Activated CD8-positive, alpha-beta memory T cell treated with anti-CD3 and anti-CD28 coated beads for 1 hour (primary cell): Measurements from ENCODE around the gene BMP7.

ENCODE experiments used
- DNase-seq, 2 donors: peaks; one replicate each; pipeline ENCODE4 v3.0.0-alpha.2; 2020; ENCODE audit warnings: low read depth in 1 of 2; ENCODE audit errors: extremely low read depth in 1 of 2

Gene BMP7

DNA sequence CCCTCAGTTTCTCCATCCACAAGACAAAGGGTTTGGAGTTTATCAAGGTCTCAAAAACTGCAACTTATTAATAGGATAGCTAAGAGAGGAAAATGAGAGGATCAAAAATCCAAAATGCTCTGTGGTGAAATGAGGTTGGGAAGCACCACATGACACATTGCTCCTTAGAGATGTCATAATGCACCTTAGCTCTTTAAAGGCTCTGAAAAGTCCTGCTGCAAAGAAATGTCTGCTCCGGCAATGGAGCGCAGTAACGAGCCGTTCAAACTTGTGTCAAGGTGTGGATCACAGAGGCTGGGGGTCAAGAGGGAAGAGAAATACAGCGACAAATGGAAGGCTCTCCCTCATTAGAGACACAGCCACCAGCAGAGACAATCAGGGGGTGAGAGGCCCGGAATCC, 53.1 kb downstream of the BMP7 start:
- no peak for DNase-seq

DNA sequence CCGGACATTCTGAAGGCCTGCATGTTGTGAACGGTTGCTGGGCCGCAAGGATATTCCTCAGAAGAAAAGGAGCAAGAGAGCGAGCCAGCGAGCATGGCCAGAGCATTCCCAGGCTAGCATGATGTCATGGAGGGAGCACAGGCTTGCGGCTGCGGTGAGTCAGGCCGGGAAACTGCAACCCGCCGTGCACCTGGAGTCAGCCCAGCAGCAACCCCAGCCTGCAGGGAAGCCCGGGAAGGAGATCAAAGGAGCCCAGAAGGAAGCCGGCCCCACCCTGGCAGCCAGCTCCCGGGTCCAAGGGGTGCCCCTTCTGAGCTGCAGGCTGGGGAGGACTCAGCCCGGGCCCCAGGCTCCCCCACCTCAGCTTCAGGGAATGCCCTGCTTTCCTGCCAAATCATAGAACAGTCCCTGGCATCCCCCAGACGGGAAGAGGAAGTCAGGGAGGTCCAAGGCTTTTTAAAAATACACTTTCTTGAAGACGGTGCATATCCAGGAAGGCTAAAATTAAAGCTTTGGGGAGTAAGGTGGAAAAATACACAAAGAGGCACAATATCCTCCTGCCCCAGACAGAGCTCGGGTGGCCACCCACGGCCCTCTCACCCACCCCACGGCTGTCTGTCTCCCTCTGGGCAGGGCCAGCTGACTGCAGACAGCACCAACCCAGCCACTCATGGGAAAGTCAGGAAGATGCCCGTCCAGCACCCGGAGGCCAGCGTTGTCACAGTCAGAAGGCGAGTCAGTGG, 53.7 kb downstream of the BMP7 start:
- DNase-seq = no peak

DNA sequence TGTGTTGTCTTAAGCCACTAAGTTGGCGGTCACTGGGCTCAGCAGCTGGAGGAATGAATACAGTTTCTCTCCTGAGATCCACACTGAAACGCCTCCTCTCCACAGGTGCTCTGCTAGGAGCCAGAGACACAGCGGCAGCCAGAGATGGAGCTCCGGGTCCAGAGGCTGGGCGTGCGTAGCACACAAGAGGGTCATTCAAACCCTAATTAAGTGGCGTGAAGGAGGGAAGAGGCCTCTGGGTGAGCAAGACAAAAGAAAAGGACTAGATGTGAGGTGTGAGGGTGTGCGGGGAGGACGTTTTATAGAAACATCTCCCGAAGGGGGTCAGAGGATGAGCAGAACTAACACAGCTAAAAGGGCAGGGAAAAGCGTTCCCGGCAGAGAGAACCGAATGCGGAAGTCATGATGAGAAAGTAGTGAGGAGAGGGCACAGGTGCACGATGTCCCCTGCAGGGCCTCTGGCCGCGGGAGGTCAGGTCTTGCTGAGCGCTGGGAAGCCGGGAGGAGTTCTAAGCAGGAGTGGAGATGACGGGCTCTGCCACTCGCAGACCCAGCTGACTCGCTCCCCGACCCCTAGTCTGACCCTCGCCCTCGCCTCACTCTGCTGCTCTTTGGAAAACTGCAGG, 54.4 kb downstream of the BMP7 start:
- no peak for DNase-seq

DNA sequence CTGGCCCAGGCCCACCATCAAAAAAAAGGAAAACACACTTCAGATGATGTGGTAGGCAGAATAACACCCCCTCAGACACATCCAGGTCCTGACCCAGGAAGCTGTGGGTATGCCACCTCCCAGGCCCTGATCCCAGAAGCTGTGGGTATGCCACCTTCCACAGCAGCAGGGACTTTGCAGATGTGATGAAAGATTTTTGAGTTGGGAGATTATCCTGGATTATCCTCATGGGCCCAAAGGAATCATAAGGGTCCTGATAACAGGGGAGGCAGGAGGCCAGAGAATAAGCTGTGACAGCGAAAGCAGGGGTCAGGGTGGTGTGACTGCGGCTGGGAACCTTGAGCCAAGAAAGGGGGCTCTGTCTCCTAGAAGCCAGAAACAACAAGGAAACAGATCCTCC, 55.0 kb downstream of the BMP7 start:
- no peak for DNase-seq

DNA sequence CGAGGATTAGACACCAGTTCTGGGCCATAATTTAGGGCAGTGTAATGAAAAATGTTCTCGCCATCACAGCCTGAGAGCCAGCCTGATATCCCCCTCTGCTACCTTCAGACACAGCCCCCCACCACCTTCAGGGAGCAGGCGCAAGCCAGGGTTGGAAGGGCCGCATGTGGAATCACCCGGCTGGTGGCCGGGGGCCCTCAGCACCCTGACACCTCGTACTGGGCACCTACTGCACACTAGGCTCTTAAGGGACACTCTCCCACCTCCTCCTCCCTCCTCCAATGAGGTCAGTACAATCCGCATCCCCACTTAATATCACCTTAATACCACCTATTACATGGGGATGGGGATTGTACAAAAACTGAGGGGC, 55.5 kb downstream of the BMP7 start:
- DNase-seq = no peak

DNA sequence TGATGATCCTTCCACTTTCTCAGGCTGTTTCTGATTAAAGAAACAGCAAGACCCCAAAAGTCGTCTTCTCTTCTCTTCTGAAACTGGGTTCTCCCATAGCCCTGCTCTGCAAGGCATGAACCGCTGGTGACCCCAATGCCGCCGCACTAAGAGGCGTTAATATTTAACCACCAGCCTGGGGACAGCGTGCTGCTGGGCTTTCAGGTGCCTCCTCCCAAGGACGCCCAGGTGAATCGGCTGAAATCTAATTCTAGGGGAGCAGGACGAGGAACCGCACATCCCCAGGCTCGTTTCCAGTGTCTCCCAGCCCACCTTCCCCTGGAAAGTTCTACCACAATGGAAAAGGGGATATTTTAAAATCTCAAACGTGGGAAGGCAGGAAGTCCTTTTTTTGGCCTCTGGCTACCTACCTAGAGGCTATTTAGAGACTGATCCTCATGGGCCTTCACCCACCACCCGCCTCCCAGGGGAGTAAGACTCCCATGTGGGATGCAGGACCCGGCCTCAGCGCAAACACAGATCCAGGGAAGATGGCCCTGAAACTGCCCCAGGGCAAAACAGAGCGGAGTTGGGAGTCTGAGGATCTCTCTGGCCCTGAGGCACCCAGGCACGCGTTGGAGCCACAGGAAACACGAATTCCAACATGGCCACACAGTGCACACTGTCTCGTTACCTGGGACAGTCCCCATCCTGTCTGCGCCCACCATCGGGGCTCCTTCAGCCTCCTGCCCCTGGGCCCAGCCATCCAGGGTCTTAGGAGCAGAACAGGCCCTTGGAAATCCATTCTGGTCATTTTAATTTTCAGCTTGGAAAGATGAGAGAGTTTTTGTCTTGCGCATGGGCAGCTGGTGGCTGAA, 56.2 kb downstream of the BMP7 start:
- DNase-seq = no peak

DNA sequence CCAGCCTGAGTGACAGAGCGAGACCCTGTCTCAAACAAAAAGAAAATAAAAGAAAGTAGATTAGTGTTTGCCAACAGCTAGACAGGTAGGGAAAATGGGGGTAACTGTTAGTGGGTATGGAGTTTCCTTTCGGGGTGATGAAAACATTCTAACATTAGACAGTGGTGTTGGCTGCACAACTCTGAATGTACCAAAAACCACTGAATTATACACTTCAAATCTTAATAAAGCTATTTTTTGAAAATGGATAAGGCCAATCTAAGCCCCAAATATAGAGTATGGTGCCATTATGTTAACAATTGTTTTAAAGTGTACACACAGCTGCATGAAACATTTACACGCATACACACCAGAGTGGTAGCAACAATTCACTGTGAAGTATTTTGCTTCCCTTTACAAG, 57.0 kb downstream of the BMP7 start:
- DNase-seq = no peak

DNA sequence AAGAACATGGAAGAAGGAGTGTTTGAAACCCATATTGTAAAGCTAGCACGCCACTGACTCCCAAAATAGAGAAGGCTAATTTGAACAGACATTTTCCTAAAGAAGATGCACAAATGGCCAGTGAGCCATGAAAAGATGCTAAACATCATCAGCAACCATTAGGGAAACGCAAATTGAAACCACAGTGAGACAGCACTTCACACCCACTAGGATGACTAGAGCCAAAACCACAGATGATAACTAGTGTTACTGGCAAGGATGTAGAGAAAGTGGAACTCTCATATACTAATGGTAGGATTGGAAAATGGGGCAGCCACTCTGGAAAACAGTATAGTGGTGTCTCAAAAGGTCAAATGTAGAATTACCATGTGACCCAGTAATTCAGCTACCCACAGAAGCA, 58.2 kb downstream of the BMP7 start:
- DNase-seq = no peak

DNA sequence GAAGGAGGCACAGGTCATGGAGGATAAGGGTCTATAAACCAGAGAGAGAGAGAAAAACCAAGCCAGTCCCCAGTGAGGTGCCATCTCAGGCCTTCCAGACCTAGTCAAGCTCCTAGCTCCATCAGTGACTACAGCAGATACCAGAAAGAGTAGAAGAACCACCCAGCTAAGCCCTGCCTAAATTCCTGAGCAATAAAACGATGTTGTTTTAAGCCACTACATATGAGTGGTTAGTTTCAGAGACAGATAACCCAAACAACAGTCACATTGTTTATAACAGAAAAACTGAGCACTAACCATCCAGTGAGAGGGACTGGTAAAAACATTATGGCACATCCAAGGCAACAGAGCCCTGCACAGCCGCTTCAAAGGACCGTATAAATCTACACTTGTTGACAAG, 59.2 kb downstream of the BMP7 start:
- no peak for DNase-seq

DNA sequence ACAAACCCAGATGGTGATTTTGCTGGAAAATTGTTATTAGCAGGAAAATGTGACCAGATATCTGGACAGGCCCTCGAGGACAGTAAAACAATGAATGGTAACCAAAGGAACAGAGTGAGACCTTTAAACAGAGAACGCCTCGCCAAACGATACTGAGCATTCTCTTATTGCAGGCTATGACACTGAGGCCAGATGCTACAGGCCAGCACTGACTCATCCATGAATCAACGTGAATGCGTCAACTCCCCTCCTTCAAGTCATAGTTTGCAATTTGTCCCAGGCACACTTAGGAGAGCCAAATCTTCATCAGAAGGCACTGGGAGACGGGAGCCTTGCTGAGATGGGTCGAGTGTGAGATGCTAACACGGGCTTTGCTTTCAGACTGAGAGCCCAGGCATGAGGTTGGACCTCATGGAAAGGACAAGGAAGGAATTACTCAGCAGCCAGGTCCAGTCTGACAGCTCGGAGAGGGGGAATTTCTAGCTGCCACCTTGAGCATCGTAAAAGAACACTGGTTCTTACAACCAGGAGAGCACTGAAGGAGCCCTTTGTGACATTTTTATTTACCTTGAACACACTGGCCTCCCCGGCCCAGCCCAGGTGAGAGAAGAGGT, 60.7 kb downstream of the BMP7 start:
- no peak for DNase-seq

DNA sequence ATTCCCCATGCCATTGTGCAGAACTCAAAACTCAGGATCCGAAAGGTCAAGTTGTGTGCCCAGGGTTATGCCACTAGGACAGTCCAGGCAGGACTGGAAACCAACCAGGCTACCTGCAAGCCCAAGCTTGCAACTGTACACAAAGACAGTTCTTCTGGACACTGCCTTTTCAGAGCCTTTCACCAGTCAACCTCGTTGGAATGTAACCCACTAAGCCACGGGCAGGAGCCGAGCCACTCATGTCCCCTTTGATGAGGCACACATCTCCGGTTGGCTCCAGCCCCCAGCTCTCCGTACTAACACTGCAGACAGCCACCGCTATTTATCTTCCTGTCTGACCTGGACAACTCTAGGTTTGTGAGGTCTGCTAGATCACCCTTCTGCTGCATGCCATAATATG, 62.5 kb downstream of the BMP7 start:
- DNase-seq = no peak

DNA sequence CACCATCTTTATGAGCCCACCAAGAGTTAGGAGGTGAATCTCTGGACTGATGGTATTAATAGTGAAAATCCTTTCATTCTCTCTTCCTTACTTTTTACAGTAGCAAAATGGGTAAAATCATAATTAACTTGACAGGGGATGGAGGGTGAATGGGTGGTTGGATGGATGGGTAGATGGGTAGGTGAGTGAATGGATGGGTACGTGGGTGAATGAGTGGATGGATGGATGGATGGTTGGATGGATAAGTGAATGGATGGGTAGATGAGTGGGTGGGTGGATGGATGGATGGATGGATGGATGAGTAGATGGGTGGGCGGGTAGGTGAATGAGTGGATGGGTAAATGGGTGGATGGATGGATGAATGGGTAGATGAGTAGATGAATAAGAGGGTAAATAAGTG, 63.2 kb downstream of the BMP7 start:
- no peak for DNase-seq

DNA sequence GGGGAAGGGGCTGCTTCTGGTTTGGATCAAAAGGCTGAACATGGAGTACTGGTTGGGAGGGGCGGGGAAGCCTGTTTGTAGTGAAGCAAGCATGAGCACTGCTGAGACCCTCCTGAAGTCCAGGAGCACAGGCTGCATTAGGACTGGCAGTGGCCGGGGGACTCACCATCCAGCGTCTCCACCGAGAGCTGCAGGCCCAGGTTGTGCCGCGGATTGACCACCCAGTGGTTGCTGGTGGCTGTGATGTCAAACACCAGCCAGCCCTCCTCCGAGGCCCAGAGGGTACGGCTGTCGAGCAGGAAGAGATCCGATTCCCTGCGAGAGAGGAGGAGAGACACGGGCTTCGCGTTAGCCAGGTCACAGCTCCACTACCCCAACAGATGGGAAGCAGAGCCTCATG, 64.1 kb downstream of the BMP7 start:
- DNase-seq = no peak

DNA sequence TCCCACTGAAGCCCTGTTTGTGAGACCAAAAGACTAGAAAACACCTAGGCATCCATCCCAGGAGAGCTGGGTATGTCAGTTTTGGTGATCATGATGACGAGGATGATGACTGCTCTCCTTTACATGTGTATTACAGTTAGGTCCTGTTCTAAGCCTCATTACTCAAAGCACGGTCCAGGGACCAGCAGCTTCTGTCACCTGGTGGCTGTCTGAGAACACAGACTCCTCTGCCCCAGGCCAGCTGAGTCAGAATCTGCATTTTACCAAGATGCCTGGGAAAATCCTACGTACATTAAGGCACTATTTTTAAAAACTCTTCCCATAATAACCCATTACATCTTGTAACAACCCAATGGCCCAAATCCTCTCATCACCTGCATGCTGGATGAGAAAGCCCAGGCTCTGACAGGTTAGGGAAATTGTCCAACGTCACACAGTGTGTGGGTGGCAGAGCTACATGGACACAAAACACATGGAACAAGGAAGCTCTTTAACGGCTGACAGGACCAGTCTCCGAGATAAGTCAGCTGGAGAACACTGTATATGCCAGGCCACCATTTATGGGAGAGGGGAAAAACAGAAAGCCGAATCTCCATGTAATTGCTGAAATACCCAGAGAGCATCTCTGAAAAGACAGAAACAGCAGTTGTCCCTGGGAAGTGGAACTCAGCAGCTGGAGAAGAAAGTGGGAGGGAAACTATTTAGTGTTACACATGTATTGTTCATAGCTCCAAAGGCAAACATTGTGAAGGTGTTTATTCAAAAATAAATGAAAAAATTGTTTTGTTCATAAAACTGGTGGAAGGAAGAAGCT, 65.4 kb downstream of the BMP7 start:
- no peak for DNase-seq

DNA sequence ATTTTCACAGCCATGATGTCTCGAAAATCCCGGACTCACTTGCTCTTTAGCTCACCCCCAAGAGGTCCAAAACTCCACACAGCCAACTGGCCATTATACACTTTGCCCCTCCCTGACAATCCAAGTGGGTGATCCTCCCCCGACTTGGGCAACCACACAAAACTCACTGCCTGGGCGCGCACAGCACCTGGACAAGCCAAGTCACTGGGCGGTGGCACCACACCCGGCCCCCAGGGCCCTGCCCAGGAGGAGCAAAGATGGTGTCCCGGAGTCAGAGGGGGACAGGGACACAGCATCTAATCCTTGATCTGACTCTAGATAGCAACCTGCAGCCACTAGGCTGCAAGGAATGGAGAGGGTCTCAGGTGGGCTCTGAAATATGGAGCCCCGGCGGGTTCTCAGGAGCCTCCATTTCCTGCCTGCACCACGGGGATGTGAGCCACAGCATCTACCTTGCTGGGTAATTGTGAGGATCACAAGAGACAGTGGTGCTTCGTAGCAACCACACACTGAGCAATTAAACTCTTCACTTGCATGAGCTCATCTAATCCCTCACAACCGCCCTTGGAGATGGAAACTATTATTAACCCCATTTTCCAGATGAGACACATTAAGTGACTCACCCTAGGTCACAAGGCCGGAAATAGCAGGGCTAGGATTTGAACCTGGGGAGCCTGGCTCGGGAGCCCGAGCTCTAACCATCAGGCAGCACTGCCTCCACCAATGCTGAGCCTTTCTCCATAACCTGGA, 66.6 kb downstream of the BMP7 start:
- no peak for DNase-seq

DNA sequence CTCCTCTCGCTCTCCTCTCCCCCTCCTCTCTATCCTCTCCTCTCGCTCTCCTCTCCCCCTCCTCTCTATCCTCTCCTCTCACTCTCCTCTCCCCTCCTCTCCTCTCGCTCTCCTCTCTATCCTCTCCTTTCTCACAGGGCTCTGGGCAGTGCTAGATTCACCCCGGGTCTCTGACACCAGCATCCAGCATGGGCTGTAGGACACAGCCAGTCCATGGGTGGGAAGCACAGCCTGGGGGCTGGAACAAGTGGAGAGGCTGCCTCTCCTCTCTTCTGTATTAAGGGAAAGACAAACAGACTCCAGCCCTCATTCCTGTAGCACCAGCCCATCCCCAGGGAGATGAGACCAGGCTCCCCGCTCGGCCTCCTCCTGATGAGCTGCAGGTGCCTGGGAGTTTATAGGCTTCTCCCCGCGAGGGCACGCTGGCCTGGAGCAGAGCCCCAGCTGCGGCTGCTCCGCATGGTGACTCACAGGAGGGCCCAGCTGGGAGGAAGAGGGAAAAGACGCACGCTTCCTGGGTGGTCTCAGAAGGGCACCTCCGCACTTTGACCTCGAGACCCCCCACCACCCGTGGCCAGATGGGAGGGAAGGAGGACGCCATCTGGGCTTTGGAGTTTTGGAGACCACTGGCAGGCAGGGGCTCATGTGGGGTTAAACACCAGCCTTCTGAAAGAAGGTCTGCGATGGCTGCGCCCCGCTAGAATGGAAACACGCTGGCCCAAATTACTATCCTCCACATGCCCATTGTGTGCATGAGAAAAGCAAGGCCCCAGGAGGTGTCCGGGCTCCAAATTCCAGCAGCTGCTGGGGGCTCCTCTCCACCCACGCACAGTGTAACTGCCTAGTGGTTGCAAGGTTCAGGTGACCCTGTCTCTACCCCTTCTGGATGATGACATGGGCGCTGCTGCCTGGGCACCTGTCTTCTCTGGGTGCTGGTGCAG, 68.0 kb downstream of the BMP7 start:
- DNase-seq = no peak

DNA sequence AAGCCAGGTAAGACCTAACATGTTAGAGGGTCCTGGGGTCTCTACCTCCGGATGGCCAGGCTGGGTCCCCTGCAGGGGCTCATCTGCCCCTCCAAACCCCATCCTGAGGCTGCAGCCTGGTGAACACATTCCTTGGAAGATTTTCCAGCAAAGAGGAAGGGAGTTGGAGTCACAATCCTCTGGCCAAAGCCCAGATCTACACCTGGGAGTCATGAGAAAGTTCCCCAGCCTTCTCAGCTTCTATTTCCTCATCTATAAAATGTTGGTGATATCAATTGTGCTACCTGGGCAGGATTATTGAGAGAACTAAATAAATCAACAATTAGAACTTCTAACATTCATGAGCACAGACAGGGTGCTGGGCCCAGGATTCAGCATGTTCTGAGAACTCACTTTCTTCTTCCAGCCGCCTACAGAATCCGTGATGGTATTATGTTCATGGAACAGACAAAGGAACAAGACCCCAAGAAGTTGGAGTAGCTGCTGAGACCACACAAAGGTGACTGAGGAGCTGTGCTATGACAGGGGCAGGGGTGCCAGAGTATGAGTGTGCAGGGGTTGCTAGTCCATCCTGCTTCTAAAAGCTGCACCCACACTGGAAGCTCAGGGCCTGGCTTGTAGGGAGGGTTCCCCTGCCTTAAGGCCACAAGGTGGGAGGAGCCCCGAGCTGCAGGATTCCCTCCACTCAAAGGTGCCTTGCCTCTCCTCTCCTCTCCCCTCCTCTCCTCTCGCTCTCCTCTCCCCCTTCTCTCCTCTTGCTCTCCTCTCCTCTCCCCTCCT, 68.9 kb downstream of the BMP7 start:
- no peak for DNase-seq

DNA sequence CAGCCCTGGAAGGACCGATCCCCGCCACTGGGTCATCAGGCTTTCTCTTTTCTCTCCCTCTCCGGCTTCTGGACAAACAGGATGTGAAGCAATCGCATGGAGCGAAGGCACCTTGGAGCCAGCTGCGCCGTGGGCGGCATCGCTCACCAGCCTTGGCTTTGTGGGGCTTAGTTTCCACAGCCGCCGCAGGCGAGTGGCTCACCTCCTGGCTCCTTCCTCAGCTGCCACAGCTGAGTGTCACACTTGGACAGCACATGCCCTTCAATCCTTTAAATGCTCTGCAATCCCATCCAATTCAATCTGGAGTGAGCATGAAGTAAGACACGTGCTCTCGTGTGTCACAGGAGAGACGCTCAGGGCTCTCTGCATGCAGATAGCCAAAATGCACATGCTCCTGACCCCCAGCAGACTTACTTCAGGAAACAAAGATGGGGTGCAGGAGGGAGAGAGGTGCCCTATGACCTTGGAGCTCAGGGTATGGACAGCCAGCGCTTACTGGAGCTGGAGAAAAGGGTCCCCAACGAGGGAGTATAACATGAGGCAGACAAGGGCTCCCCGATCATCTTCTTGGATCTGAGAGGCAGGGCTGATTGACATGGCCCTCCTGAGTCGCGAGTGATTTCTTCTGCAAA, 70.9 kb downstream of the BMP7 start:
- no peak for DNase-seq
